ES-I3 (cell line): Measurements from ENCODE around the gene NPB.
A peak's percentile ranks its signal among the peaks of the same experiment; 100 is the strongest.

Source experiments
- H3K36me3 ChIP-seq: 2 replicates; pipeline ENCODE4 v1.6.1; 2013; ENCODE audit warnings: mild to moderate bottlenecking, low read length, control low read depth, moderate library complexity; ENCODE audit not compliant: insufficient read depth
- H3K4me1 ChIP-seq: 2 replicates; pipeline ENCODE4 v1.6.1; 2013; ENCODE audit warnings: mild to moderate bottlenecking, control low read depth, low read length; ENCODE audit not compliant: insufficient read depth
- H3K9ac ChIP-seq: 2 replicates; pipeline ENCODE4 v1.6.1; 2013; ENCODE audit warnings: low read depth, mild to moderate bottlenecking, low read length, moderate library complexity
- H3K9me3 ChIP-seq: 2 replicates; pipeline ENCODE4 v1.6.1; 2013; ENCODE audit warnings: mild to moderate bottlenecking, low read length, moderate library complexity; ENCODE audit not compliant: control insufficient read depth, insufficient read depth

Gene NPB

GRCh38 chr17:81918832-81919545 lies 17.0 kb downstream of the NPB start:
- peaks cover 2% of the 10 kb centered on the region; the same call in 1 of the 2 replicates for H3K36me3 ChIP-seq

DNA sequence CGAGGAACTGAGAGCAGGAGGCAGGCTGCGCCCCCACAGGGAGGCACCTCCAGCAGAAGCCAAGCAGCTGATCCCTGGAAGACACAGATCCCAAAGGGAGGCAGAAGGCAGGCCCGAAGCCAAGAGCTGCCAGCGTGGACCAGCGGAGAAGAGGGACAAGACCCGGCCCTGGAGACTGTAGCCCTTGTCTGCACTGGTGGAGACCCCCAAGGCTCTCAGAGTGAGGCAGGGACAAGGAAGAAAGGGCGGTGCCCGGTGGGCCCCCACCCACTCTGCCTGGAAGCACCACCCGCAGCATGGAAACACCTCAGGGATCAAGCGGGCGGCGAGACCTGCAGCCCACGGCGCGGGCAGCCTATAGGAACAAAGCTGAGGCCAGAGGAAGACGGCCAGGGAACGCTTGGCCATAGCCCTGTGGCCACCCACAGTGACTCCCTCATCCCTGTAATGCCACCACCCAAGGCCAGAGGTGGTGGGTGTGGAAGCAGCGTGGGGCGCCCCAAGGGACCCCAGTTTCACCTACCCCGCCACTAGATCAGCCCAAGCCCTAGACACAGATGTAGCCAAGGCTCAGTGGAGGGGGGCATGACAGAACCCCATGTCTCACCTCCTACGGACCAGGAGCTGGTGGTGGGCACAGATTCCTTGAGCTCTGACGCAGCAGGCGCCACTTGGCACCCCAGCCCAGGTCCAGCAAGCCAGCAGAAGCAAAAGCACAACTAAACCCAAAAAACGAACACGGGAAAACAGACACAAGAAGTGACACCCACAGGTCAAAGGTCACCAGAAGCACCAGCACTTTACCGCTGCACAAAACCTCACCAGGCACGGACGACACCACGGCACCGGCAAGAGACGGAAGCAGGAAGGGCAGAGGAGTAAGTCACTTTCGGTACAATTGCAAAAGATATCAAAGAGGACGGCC lies 18.8 kb downstream of the NPB start:
- no peaks in the 10 kb centered on the region for H3K9me3 ChIP-seq
- H3K9ac ChIP-seq, result no peak overlapping the region
- peaks cover 34% of the 10 kb centered on the region for H3K4me1 ChIP-seq
- peaks cover 2% of the 10 kb centered on the region; the same call in 1 of the 2 replicates for H3K36me3 ChIP-seq

More at GRCh38 chr17:81918832-81919545, 17.0 kb downstream of the NPB start:
- no peak overlapping the region for H3K9ac ChIP-seq
- H3K4me1 ChIP-seq, result peaks cover 19% of the 10 kb centered on the region
- no peaks in the 10 kb centered on the region for H3K9me3 ChIP-seq

GRCh38 chr17:81921537-81921862 lies 19.5 kb downstream of the NPB start:
- H3K9me3 ChIP-seq, result no peaks in the 10 kb centered on the region
- peaks cover 37% of the 10 kb centered on the region for H3K4me1 ChIP-seq
- peaks cover 2% of the 10 kb centered on the region; the same call in 1 of the 2 replicates for H3K36me3 ChIP-seq
- H3K9ac ChIP-seq, result no peak overlapping the region

- no peak overlapping the region for H3K9ac ChIP-seq
- H3K9me3 ChIP-seq, result no peaks in the 10 kb centered on the region
- peaks cover 32% of the 10 kb centered on the region for H3K4me1 ChIP-seq
- peaks cover 2% of the 10 kb centered on the region; the same call in 1 of the 2 replicates for H3K36me3 ChIP-seq
Measured at GRCh38 chr17:81921996-81922565, 20.0 kb downstream of the NPB start.

- peaks cover 28% of the 10 kb centered on the region; the same call in 1 of the 2 replicates for H3K4me1 ChIP-seq
- peak overlapping the region; percentile 24; the same call in 1 of the 2 replicates for H3K9ac ChIP-seq
Measured at GRCh38 chr17:81922566-81923301, 20.7 kb downstream of the NPB start.

GRCh38 chr17:81923302-81924260 lies 21.5 kb downstream of the NPB start:
- Histone ChIP-seq H3K9me3 (no peaks in the 10 kb centered on the region), H3K4me1 (peaks cover 28% of the 10 kb centered on the region; the same call in 1 of the 2 replicates), H3K9ac (peak overlapping the region; percentile 59), H3K36me3 (peaks cover 2% of the 10 kb centered on the region; the same call in 1 of the 2 replicates)

More at GRCh38 chr17:81922566-81923301, 20.7 kb downstream of the NPB start:
- Histone ChIP-seq H3K9me3 (no peaks in the 10 kb centered on the region), H3K36me3 (peaks cover 2% of the 10 kb centered on the region; the same call in 1 of the 2 replicates)

- H3K9ac ChIP-seq, result peak overlapping the region; percentile 59; the same call in 1 of the 2 replicates
- H3K4me1 ChIP-seq, result peaks cover 28% of the 10 kb centered on the region; the same call in 1 of the 2 replicates
- H3K9me3 ChIP-seq, result no peaks in the 10 kb centered on the region
- H3K36me3 ChIP-seq, result no peaks in the 10 kb centered on the region; the same call in 1 of the 2 replicates
Measured at GRCh38 chr17:81924557-81925532, 22.8 kb downstream of the NPB start.

DNA sequence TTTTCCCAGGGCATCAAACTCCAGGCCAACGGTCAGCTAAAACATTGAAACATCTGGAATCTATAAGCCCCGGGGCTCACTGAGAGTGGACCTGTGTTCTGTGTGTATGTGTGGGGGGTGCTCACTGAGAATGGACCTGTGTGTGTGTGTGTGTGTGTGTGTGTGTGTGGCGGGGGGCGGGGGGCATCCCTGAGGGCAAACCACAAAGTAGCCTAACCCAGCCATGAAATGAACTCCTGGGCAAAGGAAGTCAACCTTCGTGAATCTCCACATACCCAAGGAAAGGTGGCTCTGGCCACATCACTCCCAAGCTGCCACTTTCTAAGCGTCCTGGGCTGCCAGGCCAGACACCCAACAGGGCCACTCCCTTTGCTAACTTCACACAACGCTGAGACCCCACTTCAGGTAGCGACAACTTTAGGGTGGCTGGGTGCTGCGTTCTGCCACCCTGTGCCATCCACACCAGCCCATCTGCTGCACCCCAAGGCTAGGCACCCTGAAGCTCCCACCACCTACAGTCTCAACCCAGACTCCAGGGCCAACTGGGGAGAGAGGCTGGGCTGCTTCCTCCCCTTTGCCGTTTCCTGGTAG lies 23.9 kb downstream of the NPB start:
- H3K4me1 ChIP-seq, result peaks cover 28% of the 10 kb centered on the region; the same call in 1 of the 2 replicates
- peak overlapping the region; percentile 66 for H3K9ac ChIP-seq

GRCh38 chr17:81926451-81927151 lies 24.6 kb downstream of the NPB start:
- Histone ChIP-seq H3K36me3 (no peaks in the 10 kb centered on the region), H3K4me1 (peaks cover 28% of the 10 kb centered on the region; the same call in 1 of the 2 replicates), H3K9me3 (no peaks in the 10 kb centered on the region), H3K9ac (peak overlapping the region; percentile 66)

More for the DNA sequence above, 23.9 kb downstream of the NPB start:
- no peaks in the 10 kb centered on the region for H3K9me3 ChIP-seq
- H3K36me3 ChIP-seq, result no peaks in the 10 kb centered on the region

DNA sequence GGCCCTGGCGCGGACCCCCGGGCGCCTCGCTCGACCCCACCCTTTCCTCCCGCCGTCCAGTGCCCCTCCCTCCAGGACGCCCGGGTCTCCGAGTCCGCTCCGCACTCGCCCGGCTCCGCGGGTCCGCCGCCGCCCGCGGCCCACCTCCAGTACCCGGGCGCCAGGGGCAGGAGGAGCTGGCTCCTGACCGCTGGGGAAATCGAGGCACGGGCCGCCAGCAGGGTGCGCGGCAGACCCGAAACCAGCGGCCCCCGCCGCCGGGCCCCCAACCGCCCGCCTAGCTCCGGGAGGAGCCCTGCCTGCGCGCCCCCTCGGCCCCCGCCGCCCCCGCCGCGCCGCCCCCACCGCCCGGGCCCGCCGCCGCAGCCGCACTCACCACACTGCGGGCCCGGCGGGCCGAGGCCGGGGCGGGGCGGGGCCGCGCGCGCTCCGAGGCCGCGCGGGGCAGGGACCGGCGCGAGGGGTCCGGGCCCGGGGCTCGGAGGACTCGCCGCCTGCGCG lies 25.2 kb downstream of the NPB start:
- peaks cover 28% of the 10 kb centered on the region; the same call in 1 of the 2 replicates for H3K4me1 ChIP-seq
- H3K9ac ChIP-seq, result peak overlapping the region; percentile 78
- H3K36me3 ChIP-seq, result no peaks in the 10 kb centered on the region
- no peaks in the 10 kb centered on the region for H3K9me3 ChIP-seq
